Thymus (tissue), 11 donors: ENCODE results near the gene OR10H1. TPM values are rescaled to one million over a fixed set of nuclear protein-coding genes. Genes with fewer than 3 reads are reported as not detected.
"Not testable (repeated sequence)": the region's sequence is repeated elsewhere in the genome, so short reads cannot be mapped to it uniquely, and the experiment has no call there.

Experiments used
- DNase-seq, 9 donors: peaks; one replicate each; pipeline ENCODE4 v3.0.0-alpha.2; 2013; ENCODE audit warnings: low spot score in 9 of 9, low read depth in 6 of 9, missing footprints in 1 of 9
- H3K27ac ChIP-seq, 2 donors: one replicate each; pipeline ENCODE4 v1.5.1; 2013; ENCODE audit warnings: control low read depth in 1 of 2, low read depth in 1 of 2, low read length in 1 of 2, mild to moderate bottlenecking in 1 of 2, moderate library complexity in 1 of 2
- H3K27me3 ChIP-seq, 2 donors: one replicate each; pipeline ENCODE4 v1.5.1; 2013; ENCODE audit warnings: low read length in 1 of 2; ENCODE audit not compliant: control insufficient read depth in 2 of 2, insufficient read depth in 1 of 2
- H3K36me3 ChIP-seq, 2 donors: one replicate each; pipeline ENCODE4 v1.5.1; 2013; ENCODE audit warnings: low read length in 1 of 2, mild to moderate bottlenecking in 1 of 2, moderate library complexity in 1 of 2; ENCODE audit not compliant: control insufficient read depth in 2 of 2, insufficient read depth in 2 of 2
- H3K4me1 ChIP-seq, 2 donors: one replicate each; pipeline ENCODE4 v1.5.1; 2013; ENCODE audit warnings: low read length in 2 of 2; ENCODE audit not compliant: control insufficient read depth in 2 of 2, insufficient read depth in 2 of 2
- H3K4me3 ChIP-seq, 2 donors: one replicate each; pipeline ENCODE4 v1.5.1; 2013; ENCODE audit warnings: low read length in 2 of 2, control low read depth in 1 of 2, mild to moderate bottlenecking in 1 of 2
- H3K9me3 ChIP-seq, 2 donors: one replicate each; pipeline ENCODE4 v1.5.1; 2013; ENCODE audit warnings: low read length in 1 of 2, mild to moderate bottlenecking in 1 of 2; ENCODE audit not compliant: control insufficient read depth in 2 of 2, insufficient read depth in 1 of 2
- WGBS: extraction: QIAGEN DNeasy Blood & Tissue Kit; methylation state at CpG from one replicate; pipeline ENCODE4 v1.1.7; 2013; 5-methylcytosine and 5-hydroxymethylcytosine counted together
- polyA plus RNA-seq: library from polyadenylated mRNA; stranded (reverse); fragments of 200-250 nt; gene quantifications from one replicate; pipeline ENCODE4 v1.2.3, GENCODE V29; 2013
- total RNA-seq: library from RNA; stranded (reverse); fragments of 120-200 nt; gene quantifications from one replicate; pipeline ENCODE4 v1.2.4, GENCODE V29; 2013
- donor health status: healthy.

OR10H1 gene
- total and polyA plus RNA-seq, 2 donors, result 0.09 TPM; not detected in 1

GRCh38 chr19:15812060-15812722, 3.3 kb downstream of the OR10H1 start:
- Histone ChIP-seq H3K9me3 (no peaks in the 10 kb centered on the region), H3K27ac (no peak overlapping the region), H3K27me3 (peaks cover 0 to 11% of the 10 kb centered on the region in 2 donors), H3K4me1 (no peaks in the 10 kb centered on the region), H3K36me3 (no peaks in the 10 kb centered on the region), H3K4me3 (no peak overlapping the region)
- peak in 3 of 9 donors; percentile 5 to 25 (median 8) for DNase-seq
- WGBS, result 70% methylated on average over 6 of the region's 6 CpGs

- Histone ChIP-seq H3K27ac (no peak overlapping the region), H3K27me3 (peaks cover 0 to 11% of the 10 kb centered on the region in 2 donors), H3K4me1 (no peaks in the 10 kb centered on the region), H3K9me3 (no peaks in the 10 kb centered on the region), H3K36me3 (no peaks in the 10 kb centered on the region), H3K4me3 (no peak overlapping the region)
- WGBS, result 92% methylated on average over 4 of the region's 4 CpGs
- no peak for DNase-seq
These were observed 4.0 kb downstream of the OR10H1 start for GRCh38 chr19:15811476-15811875.

- H3K27me3 ChIP-seq, result peaks cover 0 to 7% of the 10 kb centered on the region in 2 donors
- WGBS, result 72% methylated on average over 7 of the region's 7 CpGs
- no peaks in the 10 kb centered on the region for H3K36me3 ChIP-seq
- DNase-seq, result no peak
- H3K4me1 ChIP-seq, result no peaks in the 10 kb centered on the region
- H3K27ac ChIP-seq, result no peak overlapping the region
- no peaks in the 10 kb centered on the region for H3K9me3 ChIP-seq
- H3K4me3 ChIP-seq, result no peak overlapping the region
These were observed 5.1 kb downstream of the OR10H1 start for GRCh38 chr19:15810335-15810734.

- H3K4me1 ChIP-seq, H3K36me3 ChIP-seq, H3K27me3 ChIP-seq, H3K4me3 ChIP-seq, DNase-seq, H3K9me3 ChIP-seq, H3K27ac ChIP-seq: not testable (repeated sequence)
- WGBS, result 97% methylated on average over 18 of the region's 18 CpGs
These were observed 21.2 kb downstream of the OR10H1 start for GRCh38 chr19:15794279-15794678.

- Histone ChIP-seq H3K27me3 (peaks cover 0 to 10% of the 10 kb centered on the region in 2 donors), H3K4me1 (no peaks in the 10 kb centered on the region), H3K36me3 (no peaks in the 10 kb centered on the region), H3K4me3 (no peak overlapping the region), H3K27ac (no peak overlapping the region), H3K9me3 (peaks cover 0 to 3% of the 10 kb centered on the region in 2 donors)
- DNase-seq, result no peak
- WGBS, result 76% methylated on average over 6 of the region's 6 CpGs
These were observed 25.4 kb downstream of the OR10H1 start for GRCh38 chr19:15790096-15790495.

GRCh38 chr19:15788594-15789270, 26.7 kb downstream of the OR10H1 start:
- no peak overlapping the region for H3K4me3 ChIP-seq
- H3K9me3 ChIP-seq, result peaks cover 0 to 3% of the 10 kb centered on the region in 2 donors
- no peaks in the 10 kb centered on the region for H3K4me1 ChIP-seq
- no peak overlapping the region for H3K27ac ChIP-seq
- no peak for DNase-seq
- H3K36me3 ChIP-seq, result no peaks in the 10 kb centered on the region
- peaks cover 0 to 10% of the 10 kb centered on the region in 2 donors for H3K27me3 ChIP-seq
- 90% methylated on average over 4 of the region's 4 CpGs for WGBS

GRCh38 chr19:15787611-15788155, 27.8 kb downstream of the OR10H1 start, which contains the start of gene OR10H5:
TSS of gene OR10H5 (plus strand) at chr19:15787661. CDS start at chr19:15794049, 6,388 bp downstream.
- WGBS, result 81% methylated on average over 6 of the region's 6 CpGs

GRCh38 chr19:15782896-15783295, 32.6 kb downstream of the OR10H1 start:
- H3K27me3 ChIP-seq, H3K36me3 ChIP-seq, H3K27ac ChIP-seq, H3K4me1 ChIP-seq, H3K9me3 ChIP-seq, DNase-seq, H3K4me3 ChIP-seq: not testable (repeated sequence)
- 41% methylated on average over 7 of the region's 7 CpGs for WGBS

More at GRCh38 chr19:15787611-15788155, 27.8 kb downstream of the OR10H1 start, which contains the start of gene OR10H5:
- no peak within 1 kb of the TSS for H3K4me3 ChIP-seq
- H3K36me3 ChIP-seq, result no peaks in the 10 kb centered on the region
- no peaks in the 10 kb centered on the region for H3K4me1 ChIP-seq
- H3K9me3 ChIP-seq, result peaks cover 0 to 3% of the 10 kb centered on the region in 2 donors
- no peak for DNase-seq
- H3K27me3 ChIP-seq, result peaks cover 0 to 10% of the 10 kb centered on the region in 2 donors
- no peak within 1 kb of the TSS for H3K27ac ChIP-seq

- WGBS, result 84% methylated on average over 3 of the region's 3 CpGs
- no peak for DNase-seq
- Histone ChIP-seq H3K27ac (no peak overlapping the region), H3K27me3 (peaks cover 0 to 6% of the 10 kb centered on the region in 2 donors), H3K4me1 (no peaks in the 10 kb centered on the region), H3K9me3 (no peaks in the 10 kb centered on the region), H3K4me3 (no peak overlapping the region), H3K36me3 (no peaks in the 10 kb centered on the region)
These were observed 33.3 kb downstream of the OR10H1 start for GRCh38 chr19:15782211-15782610.
